NB4 (cell line): ENCODE measurements around the gene C11orf21.

Experiments
- CTCF ChIP-seq: IDR thresholded peaks from one replicate; pipeline ENCODE4 v1.5.1; 2012; ENCODE audit warnings: low read depth, low read length
- POLR2A ChIP-seq: IDR thresholded peaks from 2 replicates; pipeline ENCODE4 v1.6.1; 2011; ENCODE audit warnings: mild to moderate bottlenecking; ENCODE audit not compliant: insufficient read length; ENCODE audit errors: extremely low read depth
- TF ChIP-seq, protein P1 (sequence below): IDR thresholded peaks from 2 replicates; pipeline ENCODE4 v1.6.1; 2011; ENCODE audit warnings: low read depth, low read length

DNA sequence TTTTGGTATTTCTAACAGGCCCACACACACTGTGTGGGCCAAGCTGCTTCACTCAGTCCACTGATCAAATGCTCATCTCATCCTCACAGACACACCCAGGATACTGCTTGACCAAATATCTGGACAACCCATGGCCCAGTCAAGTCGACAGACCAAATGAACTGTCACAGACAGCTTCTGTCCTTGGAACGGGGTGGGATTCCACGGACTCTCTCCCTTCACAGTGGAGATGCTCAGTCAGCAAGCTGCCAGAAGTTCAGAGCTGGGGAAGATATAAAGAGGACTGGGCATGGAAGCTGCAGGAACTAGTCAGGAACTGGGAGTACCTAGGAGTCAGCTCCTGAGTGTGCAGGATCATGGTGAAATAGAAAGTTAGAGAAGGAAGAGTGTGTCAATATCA lies 40.8 kb upstream of the C11orf21 start:
- TF ChIP-seq CTCF (no peak), POLR2A (no peak)
- TF ChIP-seq, protein P1, sequence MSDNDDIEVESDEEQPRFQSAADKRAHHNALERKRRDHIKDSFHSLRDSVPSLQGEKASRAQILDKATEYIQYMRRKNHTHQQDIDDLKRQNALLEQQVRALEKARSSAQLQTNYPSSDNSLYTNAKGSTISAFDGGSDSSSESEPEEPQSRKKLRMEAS: no peak
